HG03354 (cell line): ENCODE results near the gene CDC25B.
A peak's percentile ranks its signal among the peaks of the same experiment; 100 is the strongest.

ENCODE experiments used
- ATAC-seq: cut with Tn5 transposase; IDR thresholded peaks from one replicate; pipeline ENCODE4 v1.9.1; 2021; ENCODE audit warnings: mild to moderate bottlenecking; ENCODE audit not compliant: unreplicated experiment, poor library complexity, severe bottlenecking

Gene CDC25B

DNA sequence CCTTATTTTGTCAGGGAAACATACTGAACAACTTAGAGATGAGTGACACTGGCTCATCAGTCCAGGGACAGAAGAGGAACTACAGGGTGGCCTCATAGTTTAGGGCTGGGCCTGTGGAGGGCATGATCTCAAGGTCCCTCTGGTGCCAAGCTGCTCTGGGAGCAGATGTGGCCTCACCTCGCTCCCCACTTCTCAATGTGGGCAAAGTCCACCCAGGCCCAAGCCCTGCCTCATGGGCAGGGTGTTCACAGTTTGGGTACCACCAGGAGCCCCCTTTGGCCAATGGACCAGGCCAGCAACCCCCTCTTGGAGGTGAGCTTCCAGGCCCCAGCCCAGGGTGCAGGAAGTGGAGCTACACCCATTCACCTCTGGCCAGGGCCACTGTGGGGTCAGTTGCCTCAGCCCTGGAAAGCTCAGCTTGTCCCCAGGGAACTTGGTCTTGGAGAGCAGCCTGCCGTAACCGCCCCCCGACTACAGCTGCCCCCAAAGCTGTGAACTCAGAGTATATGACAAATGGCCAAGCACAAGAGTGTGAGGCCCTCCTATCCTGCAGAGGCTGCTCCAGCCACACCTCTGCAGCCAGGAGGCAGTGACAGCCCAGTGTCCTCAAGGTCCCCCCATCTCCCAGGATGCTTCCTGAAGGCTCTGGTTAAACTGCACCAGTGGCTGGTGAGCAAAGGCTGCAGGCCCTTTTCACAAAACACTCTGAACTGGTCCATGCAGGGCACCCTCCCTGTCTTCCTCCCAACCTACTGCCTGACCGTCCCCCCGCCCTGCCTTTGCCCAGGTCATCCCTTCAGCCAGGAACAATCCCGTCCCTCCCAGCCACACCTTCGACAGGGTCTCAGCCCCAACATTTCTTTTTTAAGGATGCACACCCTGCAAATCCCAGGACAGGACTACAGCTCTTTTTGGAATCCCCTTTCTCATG lies 32.2 kb upstream of the CDC25B start:
- no peak for ATAC-seq

DNA sequence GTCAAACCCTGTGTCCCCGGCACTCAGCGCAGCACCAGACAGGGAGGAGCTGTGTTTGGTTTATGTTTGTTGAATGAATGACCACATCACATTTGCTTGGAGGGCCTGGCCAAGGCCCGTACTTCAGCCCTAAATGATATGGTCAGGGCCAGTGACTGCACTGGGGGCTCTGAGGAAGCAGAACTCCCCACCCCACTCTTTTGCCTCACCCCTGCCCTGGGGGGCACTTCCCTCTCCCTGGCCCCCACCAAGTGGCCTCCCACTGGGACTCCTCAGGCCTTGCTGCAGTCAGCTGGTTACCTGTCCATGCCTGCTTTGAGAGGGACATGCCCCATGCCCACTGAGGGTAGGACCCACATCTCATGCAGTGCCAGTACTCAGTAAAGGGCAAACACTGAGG lies 31.5 kb upstream of the CDC25B start:
- ATAC-seq, result no peak

DNA sequence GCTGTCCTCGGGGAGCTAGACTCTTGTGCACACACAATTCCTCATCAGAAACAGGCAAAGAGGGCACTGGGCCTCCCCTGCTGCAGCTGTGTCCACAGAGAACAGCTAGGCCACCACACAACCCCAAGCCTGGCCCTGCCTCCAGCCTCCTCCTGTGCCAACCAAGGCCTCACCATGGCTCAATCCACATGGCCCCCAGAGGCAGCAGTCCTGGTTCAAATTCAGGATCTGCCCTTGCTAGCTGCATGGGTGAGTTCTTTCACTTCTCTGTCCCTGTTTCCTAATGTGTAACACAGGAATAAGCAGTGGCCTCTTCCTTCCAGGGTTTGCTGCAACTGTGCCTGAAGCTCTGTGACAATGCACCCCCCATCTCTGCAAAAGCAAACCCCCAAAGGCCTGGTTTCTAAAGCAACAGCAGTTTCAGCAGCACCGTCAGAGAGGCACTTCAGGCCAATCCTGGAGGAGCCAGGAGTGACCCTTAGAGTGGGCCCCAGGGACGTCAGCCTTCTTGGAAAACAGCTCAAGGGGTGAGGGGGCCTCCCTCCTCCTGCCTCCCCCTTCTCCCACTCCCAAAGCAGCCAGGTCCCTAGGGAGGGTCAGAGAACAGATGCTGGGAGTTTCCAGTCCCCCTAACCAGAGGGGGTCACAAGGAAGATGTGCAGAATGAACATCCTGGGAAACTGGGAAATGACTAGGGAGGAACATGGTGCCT lies 30.8 kb upstream of the CDC25B start:
- no peak for ATAC-seq

DNA sequence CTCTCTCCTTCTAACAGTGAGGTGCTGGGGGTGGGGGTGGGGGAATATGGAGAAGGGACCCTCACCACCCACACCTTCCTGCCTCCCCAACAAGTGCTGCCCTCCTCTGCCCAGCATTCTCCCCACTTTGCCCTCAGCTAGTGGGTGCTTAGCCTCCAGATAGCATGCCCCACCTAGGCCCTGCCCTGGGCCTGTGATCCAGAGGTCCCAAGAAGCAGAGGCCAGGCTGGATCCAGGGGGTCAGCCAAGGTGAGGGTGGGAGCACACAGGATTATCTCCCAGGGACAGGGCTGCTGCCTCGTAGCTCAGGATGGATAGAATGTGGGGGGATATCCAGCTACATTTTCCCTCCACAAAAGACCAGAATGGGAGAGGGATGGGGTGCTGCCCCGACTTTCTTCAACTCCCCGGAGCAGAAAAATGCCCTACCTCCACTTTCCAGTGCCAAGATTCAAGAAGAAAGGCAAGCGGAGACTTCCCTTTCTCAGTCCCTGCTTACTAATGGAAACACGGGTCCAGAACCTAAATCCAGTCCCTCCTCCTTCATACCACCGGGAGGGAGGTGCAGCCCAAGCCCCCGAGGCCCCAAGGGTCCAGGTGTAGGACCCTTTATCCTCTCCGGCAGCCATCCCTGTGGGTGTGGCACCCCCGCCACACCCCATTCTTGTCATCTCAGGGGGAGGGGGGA lies 29.5 kb upstream of the CDC25B start:
- no peak for ATAC-seq

DNA sequence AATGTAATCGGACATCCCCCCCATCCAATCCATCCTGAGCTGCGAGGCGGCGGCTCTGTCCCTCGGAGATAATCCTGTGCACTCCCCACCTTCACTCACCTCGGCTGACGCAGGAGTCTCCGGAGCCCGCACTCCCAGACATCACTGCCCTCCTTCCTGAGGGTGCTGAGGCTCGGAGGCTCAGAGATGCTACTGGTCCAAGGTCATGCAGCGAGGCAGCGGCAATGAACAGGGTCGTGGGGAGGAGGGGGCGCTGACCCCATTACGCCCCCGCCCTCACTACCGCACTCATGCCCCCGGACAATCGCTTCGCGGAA lies 29.0 kb upstream of the CDC25B start:
- no peak for ATAC-seq

DNA sequence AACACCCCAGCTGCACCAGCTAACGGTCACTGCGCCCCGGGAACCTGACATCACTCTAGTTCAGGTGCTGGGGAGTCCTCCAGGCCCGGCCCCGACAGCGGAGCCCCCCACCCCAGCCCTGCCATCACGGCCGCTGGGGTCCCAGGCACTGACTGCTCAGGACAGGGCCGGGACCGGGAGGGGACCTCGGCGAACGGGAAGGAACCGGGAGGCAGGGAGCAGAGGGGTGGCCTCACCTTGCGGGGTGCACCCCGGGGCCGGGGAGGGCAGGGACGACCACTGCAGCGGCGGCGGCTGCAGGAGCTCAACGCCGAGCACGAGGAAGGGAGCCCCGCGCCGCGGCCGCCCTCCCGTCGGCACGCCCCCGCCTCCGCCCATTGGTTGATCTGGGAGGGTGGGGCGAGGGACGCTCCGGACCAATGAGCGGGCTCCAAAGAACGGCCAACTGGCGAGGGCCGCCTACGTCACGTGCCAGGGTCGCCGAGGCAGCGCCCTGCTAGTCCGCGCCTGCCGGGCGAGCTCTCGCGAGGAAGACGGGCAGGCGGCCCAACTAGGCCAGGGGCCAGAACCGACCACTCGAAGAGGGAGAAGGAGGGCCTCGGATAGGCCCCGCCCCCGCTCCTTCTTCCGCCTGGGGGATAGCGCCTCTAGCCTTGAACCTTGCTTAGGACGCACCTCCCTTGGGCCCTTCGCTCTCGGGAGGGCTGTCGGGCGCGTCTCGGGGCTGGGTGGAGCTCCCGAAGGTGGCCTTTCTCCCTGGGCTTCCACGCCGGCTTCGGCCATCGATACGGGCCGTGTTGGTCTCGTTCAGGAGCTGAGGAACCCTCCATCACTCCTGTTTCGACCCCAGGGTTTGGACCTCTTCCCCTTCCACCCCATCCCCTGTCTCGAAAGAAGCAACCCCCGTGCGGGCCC lies 28.4 kb upstream of the CDC25B start, which contains the start of gene ADISSP:
Gene ADISSP (minus strand): TSS at position 327 of the 915 bp plus-strand sequence. CDS start 7,653 bp downstream, outside the sequence.
- ATAC-seq, result peak; percentile 92

DNA sequence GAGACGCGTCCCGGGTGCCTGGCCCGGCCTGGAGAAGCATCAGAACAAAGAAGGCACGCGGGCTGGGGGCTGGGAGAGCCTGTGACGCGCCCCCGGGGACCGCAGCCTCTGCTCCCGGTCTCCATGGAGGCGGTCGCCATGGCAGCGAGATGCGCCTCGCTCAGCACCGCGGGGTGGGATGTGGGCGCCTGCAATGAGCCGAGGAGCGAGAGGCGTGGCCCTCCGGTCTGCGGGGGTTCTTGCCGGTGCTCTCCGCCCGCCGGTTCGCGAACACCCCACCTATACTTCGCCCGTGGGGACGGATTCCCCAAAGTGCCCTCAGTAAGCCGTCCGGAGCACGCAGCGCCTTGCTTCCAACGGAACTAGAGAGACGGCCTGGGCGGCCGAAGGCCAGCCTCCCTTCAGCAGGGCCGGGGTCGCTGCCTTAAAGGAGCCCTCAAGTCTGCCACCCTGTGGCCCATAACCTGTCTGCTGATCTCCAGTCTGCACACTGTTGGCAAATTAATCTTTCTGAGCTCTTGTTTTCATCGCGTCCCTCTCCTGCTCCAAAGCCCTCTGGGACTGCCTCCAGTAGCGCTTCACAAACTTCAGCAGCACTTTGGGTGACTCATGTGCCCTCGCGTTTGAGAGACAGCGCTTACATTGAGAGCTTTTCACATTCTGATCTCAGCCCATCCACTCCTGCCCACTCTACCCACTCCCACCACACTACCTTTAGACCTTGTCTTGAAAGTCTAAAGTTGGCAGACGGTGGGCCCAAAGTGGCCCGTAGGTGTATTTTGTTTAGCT lies 27.6 kb upstream of the CDC25B start:
- peak; percentile 48 for ATAC-seq

DNA sequence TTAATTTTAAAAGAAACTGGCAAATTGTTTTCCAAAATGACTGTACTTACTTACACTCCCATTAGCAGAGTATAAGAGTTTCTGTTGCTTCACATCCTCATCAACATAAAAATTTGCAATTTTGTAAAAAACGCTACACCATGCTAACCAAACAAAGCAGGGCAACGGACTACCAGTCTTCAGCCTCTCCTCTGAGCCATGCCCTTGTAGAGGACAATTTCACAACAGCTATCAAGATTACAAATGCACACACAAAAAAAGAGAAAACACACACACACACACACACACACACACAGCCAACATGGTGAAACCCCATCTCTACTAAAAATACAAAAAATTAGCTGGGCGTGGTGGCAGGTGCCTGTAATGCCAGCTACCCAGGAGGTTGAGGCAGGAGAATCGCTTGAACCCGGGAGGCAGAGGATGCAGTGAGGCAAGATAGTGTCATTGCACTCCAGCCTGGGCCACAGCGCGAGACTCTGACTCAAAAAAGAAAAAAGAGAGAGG lies 24.5 kb upstream of the CDC25B start:
- no peak for ATAC-seq

DNA sequence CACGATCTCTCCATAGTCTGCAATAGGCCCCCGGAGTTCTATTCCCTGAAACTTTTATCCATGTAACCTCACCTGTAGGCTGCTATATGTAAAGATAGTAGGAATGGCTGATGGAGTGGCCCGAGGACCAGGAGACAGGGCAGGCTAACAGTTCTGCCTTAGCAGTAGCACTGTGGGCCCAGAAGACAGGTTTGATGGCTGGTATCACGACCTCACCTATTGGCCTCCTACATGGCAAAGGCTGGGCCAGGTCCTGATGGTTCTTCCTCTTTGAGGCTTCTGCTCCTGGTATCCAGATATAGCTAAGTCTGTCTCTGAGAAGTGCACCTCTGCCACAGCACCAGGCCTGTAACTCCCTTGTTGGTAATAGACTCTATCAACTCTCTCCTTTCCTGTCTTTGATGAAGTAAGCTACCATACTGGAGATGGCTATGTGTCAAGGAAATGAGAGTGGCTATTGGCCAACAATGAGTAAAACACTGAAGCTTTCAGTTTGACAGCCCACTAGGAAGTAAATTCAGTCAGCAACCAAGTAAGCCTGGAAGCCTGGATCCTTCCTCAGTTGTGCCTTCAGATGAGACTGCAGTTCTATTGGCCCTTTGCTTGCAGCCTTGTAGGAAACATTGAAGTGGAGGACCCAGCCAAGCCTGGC lies 20.5 kb upstream of the CDC25B start:
- no peak for ATAC-seq

DNA sequence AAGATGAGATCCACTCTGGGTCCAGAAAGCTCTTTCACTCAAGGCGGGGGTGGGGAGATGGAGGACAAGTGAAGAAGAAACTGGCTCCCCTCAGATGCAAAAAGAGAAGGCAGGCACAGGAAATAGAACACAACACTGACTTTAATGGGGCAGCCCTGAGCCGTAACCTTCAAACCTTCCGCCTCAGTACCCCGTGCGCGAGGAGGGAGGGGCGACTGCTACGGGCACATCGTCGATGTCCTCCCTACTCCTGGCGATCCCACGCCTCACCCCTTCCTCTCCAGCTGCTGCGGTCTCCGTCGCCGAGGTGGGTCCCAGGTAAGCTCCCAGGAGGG lies 18.8 kb upstream of the CDC25B start:
- no peak for ATAC-seq

DNA sequence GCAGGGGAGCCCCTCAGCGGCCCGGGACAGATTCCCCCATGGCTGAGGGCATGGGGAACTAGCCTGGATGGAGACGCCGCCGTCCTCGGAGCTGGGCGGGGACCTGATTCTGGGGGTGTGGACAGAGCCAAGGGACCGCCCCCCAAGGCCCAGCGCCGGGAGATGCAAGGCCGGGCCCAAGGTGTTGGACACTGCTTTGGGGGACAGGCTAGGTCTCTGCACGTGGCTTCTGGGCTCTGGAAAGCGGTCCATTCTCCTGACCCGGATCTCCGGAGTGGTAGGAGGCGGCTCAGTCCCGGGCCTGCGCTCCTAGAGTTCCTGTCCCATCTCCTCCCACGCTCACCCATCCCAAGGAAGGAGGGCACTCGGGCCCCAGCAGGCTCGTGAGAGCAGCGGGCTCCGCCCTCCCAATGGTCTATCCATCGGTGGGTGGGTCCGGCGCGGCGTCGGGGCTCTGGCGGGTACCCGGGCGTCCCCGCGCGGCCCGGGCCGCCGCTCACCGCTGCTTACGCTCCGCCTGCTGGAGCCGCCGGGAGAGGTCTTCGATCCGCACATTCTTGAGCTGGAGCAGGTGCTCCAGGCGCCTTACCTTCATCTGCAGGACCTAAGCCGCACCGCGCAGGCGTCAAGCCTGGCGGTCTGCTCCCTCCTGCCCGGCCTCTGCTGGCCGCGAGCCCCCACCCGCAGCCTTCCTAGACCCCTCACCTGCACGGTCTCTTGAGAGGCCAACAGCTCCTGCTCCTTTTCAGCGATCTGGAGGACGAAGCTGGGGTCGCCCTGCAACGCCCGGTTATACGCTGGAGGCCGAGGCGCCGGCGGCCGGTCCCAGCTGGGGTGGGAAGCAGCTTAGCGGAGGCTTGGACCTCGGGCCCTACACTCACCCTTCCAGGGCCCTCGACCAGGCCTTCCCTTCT lies 18.1 kb upstream of the CDC25B start:
- no peak for ATAC-seq

DNA sequence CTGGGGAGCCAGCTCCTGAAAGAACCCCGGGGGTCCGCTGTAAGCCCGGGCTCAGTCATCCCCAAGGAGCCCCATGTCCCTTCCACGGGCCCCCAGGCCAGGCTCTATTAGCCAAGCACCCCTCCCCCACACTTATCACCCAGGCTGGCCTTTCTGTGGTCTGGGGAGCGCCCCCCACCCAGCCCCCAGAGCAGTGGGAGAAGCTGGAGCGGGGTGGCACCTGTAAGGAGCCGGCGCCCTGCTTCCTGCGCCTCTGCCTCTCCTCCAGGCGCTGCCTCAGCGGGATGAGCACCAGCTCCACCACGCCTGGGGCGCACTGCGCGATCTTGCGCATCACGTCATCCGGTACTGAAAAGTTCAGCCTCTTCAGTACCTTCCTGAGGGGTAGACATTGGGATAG lies 17.1 kb upstream of the CDC25B start:
- ATAC-seq, result no peak

DNA sequence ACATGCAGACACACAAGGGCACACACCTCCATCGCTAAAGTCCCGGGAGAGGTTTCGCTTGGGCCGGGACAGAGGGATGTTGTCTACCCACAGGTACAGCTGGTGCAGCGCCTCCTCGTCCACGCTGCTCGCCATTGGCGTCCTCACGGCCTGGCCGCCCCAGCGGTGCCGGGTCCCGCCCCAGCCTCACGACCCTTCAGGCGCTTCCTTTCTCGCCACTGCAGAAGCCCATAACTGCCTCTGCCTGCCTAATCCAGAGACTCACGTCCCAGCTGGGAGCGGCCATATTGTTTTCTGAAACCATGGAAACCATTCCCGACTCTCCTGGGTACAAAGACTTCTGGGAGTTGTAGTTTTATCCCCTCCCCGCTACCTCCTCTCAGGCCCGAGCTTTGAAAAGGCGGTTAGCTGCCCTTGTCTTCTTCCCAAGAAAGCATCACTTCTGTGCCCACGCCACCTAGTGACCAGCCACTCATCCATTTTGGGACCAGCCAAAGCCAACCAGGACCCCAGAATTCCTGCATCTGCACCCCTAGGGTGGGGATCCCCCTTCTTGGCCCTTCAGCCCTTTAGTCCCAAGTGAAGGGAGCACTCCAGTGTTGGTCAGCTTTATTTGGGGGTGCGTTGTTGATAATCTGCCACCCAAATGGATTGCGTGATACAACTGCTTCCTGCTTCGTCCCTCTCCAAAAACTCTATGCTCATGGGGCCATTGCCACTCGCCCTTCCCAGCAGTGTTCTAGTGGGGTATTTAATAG lies 14.8 kb upstream of the CDC25B start, which contains the start of gene SPEF1:
Gene SPEF1 (minus strand): TSS at position 296 of the 758 bp plus-strand sequence. CDS start 161 bp downstream, at position 135.
- no peak for ATAC-seq

DNA sequence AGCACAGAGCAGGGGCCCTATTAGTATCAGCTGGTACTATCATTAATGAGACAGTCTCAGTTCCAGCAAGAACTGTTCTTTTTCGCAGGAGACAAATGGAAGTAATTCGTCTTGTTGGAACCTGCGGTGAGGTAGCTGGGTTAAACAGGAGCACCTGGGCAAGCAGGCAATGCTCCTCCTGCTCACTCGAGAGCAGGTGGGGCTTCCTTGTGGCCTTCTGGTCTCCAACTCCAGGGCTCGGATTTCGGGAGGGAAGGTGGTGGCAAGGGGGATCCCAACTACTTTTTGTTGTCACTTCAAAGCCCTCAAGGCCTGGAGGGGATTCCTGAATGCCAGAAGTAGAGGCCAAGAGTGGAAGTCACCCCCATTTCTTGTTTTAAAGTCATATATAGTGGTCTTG lies 13.5 kb upstream of the CDC25B start:
- ATAC-seq, result no peak

DNA sequence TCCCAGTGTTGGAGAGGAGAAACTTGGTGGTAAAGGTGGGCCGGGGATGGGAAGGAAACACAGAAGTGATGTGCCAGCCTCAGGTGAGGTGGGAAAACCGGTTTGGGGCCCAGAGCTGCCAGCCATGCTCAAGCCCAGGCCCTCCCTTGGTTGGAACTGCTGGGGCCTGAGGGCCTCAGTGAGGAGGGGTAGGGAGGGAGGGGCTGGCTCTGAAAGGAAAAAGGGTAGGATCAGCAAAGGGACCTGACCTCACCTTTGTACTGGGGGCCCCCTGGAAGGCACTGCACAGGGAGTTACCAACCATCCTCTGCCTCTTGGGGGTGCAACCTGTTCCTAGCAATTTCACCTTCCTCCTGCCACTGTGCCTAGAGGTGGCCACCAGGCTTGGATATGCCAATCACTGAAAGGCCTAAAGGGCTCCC lies 13.0 kb upstream of the CDC25B start:
- ATAC-seq, result no peak

DNA sequence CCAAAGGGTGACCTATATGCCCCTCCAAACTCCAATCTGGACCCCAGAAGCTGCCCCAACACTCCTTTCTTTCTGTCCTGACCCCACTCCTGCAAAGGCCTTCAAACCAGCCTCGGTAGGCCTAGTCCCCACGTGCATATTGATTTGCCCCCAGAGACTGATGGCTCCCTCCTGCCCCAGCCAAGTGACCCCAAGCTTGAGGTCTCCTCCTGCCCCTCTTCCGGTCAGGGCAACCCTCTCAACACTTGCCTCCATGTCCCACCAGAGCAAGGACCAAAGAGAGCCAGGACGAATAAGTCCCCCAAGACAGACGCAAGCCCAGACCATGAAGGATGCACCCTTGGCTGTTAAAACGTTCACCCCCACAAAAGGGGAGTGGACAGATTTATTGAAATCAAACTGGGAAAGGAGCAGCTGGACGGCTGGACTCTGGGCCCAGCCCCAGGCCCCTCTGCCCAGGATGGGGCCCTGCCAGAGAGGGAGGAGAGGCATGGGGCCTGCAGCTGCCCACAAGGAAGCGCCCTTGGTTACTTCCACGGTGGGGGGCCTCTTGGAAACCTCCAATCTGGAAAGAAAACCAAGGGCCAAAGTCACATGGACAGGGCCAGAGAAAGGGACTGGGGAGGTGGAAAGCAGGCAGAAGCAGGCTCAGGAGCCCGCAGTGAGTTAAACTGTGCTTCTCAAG lies 12.5 kb upstream of the CDC25B start:
- ATAC-seq, result no peak
